ENCODE data around the gene TBC1D4.

Gene TBC1D4

DNA sequence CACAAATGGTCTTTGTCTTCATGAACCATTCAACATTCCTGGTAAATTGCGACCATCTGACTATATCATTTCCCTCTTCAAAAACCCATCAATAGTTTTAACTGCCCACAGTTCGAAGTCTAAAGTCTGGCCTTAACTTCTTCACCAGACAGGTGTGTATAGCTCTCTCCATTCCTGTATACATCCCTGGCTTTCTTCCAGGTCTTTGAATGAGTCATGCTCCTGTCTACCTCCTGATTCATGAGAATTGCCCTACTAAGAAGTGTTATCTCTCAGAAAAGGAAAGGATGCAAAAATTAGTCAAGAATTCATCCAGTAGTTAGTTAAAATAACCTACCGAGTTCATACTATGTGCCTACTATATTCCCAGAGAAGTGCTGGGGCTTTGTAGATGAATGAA is 225.0 kb downstream of the TBC1D4 start:
- Histone ChIP-seq H3K79me2 (ENCODE audit: control insufficient read depth, insufficient read depth, low read length, poor library complexity) (no peaks in the 10 kb centered on the region), H2BK12ac (ENCODE audit: low read length) (no peak overlapping the region), H4K91ac (ENCODE audit: low read depth, low read length) (no peak overlapping the region), H2BK5ac (ENCODE audit: low read depth, low read length, poor library complexity) (no peak overlapping the region), H3K9me3 (ENCODE audit: insufficient read depth, low read depth, low read length) (no peaks in the 10 kb centered on the region), H3K4ac (ENCODE audit: low read depth, low read length) (no peak overlapping the region), H3K4me3 (ENCODE audit: low read depth, low read length) (no peak overlapping the region), H2AFZ (ENCODE audit: insufficient read depth, low read length, poor library complexity) (no peak overlapping the region), H4K12ac (ENCODE audit: low read depth, low read length) (no peak overlapping the region), H4K8ac (ENCODE audit: low read depth, low read length) (no peak overlapping the region), H3K4me2 (ENCODE audit: low read length) (no peak overlapping the region), H3K4me1 (ENCODE audit: control insufficient read depth in 1 of 2, insufficient read depth in 2 of 2, low read length in 2 of 2) (no peaks in the 10 kb centered on the region), H3K9ac (ENCODE audit: low read length) (no peak overlapping the region), H3K36me3 (ENCODE audit: control insufficient read depth in 1 of 2, insufficient read depth in 2 of 2, low read length in 2 of 2) (no peaks in the 10 kb centered on the region), H2BK120ac (ENCODE audit: insufficient read depth, low read length, poor library complexity) (no peak overlapping the region), H3K23ac (ENCODE audit: low read length) (no peak overlapping the region), H3K27me3 (ENCODE audit: insufficient read depth, low read length) (no peaks in the 10 kb centered on the region), H3K14ac (ENCODE audit: low read length) (no peak overlapping the region), H3K27ac (ENCODE audit: low read depth, low read length) (no peak overlapping the region), H3K79me1 (ENCODE audit: low read length) (no peaks in the 10 kb centered on the region), H3K18ac (ENCODE audit: low read length) (no peak overlapping the region), H2AK5ac (ENCODE audit: low read length) (no peak overlapping the region)
- DNase-seq: no peak
- WGBS (ENCODE audit: extremely low coverage, insufficient coverage, insufficient read length): no CpG with 5 or more reads among the region's 3 CpGs

DNA sequence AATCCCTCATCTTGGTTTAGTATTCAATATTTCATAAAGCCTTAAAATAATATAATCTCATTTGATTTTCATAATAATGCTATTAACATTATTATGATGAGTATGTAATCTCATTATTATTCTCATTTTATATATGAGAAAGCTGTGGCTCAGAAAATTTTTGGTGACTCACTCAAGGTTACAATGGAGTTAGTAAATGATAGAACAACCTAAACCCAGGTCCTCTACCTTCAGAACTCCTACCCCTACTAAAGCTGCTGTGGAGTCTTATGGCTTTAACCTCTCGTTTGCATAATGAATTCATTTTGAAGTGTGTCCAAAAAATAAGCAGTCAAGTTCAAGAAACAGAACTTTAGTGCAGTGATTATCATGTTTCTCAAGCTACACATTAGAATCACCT is 226.3 kb downstream of the TBC1D4 start:
- WGBS (ENCODE audit: extremely low coverage, insufficient coverage, insufficient read length): no CpG with 5 or more reads among the region's 1 CpG
- no peak overlapping the region for H2AK5ac ChIP-seq (ENCODE audit: low read length)
- no peaks in the 10 kb centered on the region for H3K36me3 ChIP-seq (ENCODE audit: control insufficient read depth in 1 of 2, insufficient read depth in 2 of 2, low read length in 2 of 2)
- no peak overlapping the region for H3K18ac ChIP-seq (ENCODE audit: low read length)
- no peaks in the 10 kb centered on the region for H3K9me3 ChIP-seq (ENCODE audit: insufficient read depth, low read depth, low read length)
- H3K4me1 ChIP-seq (ENCODE audit: control insufficient read depth in 1 of 2, insufficient read depth in 2 of 2, low read length in 2 of 2): no peaks in the 10 kb centered on the region
- no peak overlapping the region for H2BK5ac ChIP-seq (ENCODE audit: low read depth, low read length, poor library complexity)
- H2BK12ac ChIP-seq (ENCODE audit: low read length): no peak overlapping the region
- no peak overlapping the region for H3K4ac ChIP-seq (ENCODE audit: low read depth, low read length)
- H3K79me2 ChIP-seq (ENCODE audit: control insufficient read depth, insufficient read depth, low read length, poor library complexity): no peaks in the 10 kb centered on the region
- H3K27me3 ChIP-seq (ENCODE audit: insufficient read depth, low read length): no peaks in the 10 kb centered on the region
- H4K8ac ChIP-seq (ENCODE audit: low read depth, low read length): no peak overlapping the region
- no peak overlapping the region for H4K91ac ChIP-seq (ENCODE audit: low read depth, low read length)
- DNase-seq: no peak
- no peak overlapping the region for H3K4me2 ChIP-seq (ENCODE audit: low read length)
- H3K79me1 ChIP-seq (ENCODE audit: low read length): no peaks in the 10 kb centered on the region
- no peak overlapping the region for H3K9ac ChIP-seq (ENCODE audit: low read length)
- no peak overlapping the region for H2BK120ac ChIP-seq (ENCODE audit: insufficient read depth, low read length, poor library complexity)
- H4K12ac ChIP-seq (ENCODE audit: low read depth, low read length): no peak overlapping the region
- H3K23ac ChIP-seq (ENCODE audit: low read length): no peak overlapping the region
- no peak overlapping the region for H3K27ac ChIP-seq (ENCODE audit: low read depth, low read length)
- no peak overlapping the region for H2AFZ ChIP-seq (ENCODE audit: insufficient read depth, low read length, poor library complexity)
- no peak overlapping the region for H3K4me3 ChIP-seq (ENCODE audit: low read depth, low read length)
- no peak overlapping the region for H3K14ac ChIP-seq (ENCODE audit: low read length)

DNA sequence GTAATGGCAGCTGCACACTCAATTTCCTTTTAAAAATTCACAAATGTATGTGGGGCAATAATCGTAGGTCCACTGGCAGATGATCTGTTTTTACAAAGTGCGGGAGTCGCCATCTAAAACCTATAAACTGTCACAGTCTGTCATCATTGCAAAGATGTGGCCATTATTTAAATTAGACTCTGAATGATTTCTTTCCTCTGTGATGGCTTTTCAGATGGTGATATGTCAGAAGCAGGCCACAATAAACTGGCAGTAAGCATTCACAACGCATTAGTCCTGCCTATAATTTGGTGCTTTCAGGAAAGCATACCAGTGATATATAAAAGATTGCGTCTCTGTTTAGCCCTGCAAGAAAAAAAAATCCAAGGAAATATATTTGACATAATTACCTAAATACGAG is 226.8 kb downstream of the TBC1D4 start:
- Histone ChIP-seq H2BK120ac (ENCODE audit: insufficient read depth, low read length, poor library complexity) (no peak overlapping the region), H3K4me2 (ENCODE audit: low read length) (no peak overlapping the region), H3K14ac (ENCODE audit: low read length) (no peak overlapping the region), H2BK5ac (ENCODE audit: low read depth, low read length, poor library complexity) (no peak overlapping the region), H4K12ac (ENCODE audit: low read depth, low read length) (no peak overlapping the region), H3K27me3 (ENCODE audit: insufficient read depth, low read length) (no peaks in the 10 kb centered on the region), H3K79me2 (ENCODE audit: control insufficient read depth, insufficient read depth, low read length, poor library complexity) (no peaks in the 10 kb centered on the region), H3K18ac (ENCODE audit: low read length) (no peak overlapping the region), H3K4me3 (ENCODE audit: low read depth, low read length) (no peak overlapping the region), H3K23ac (ENCODE audit: low read length) (no peak overlapping the region), H2AK5ac (ENCODE audit: low read length) (no peak overlapping the region), H3K4me1 (ENCODE audit: control insufficient read depth in 1 of 2, insufficient read depth in 2 of 2, low read length in 2 of 2) (no peaks in the 10 kb centered on the region), H2BK12ac (ENCODE audit: low read length) (no peak overlapping the region), H2AFZ (ENCODE audit: insufficient read depth, low read length, poor library complexity) (no peak overlapping the region), H3K27ac (ENCODE audit: low read depth, low read length) (no peak overlapping the region), H4K8ac (ENCODE audit: low read depth, low read length) (no peak overlapping the region), H3K9ac (ENCODE audit: low read length) (no peak overlapping the region), H3K79me1 (ENCODE audit: low read length) (no peaks in the 10 kb centered on the region), H3K36me3 (ENCODE audit: control insufficient read depth in 1 of 2, insufficient read depth in 2 of 2, low read length in 2 of 2) (no peaks in the 10 kb centered on the region), H3K4ac (ENCODE audit: low read depth, low read length) (no peak overlapping the region), H3K9me3 (ENCODE audit: insufficient read depth, low read depth, low read length) (no peaks in the 10 kb centered on the region), H4K91ac (ENCODE audit: low read depth, low read length) (no peak overlapping the region)
- no CpG with 5 or more reads among the region's 6 CpGs for WGBS (ENCODE audit: extremely low coverage, insufficient coverage, insufficient read length)
- no peak for DNase-seq

DNA sequence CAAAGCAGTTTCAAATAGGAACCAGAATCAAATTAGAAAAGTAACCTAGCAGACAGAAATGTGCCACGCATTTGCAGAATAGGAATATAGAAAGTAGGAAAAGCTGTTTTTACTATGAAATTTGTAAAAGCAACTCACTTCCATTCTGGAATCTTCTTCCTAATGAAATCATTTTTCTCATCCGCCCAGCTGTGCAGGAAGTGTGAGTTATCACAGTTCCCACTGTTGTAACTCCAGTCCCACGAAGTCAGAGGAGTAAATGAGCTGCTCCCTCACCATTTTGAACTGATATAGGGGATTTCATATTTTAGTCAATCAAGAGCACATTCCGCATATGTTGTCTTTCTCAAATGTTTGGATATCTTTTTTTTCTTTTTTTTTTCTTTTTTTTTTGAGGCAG is 230.8 kb downstream of the TBC1D4 start:
- Histone ChIP-seq H4K91ac (ENCODE audit: low read depth, low read length) (no peak overlapping the region), H3K27me3 (ENCODE audit: insufficient read depth, low read length) (no peaks in the 10 kb centered on the region), H3K18ac (ENCODE audit: low read length) (no peak overlapping the region), H3K36me3 (ENCODE audit: control insufficient read depth in 1 of 2, insufficient read depth in 2 of 2, low read length in 2 of 2) (no peaks in the 10 kb centered on the region), H2AK5ac (ENCODE audit: low read length) (no peak overlapping the region), H3K4me3 (ENCODE audit: low read depth, low read length) (no peak overlapping the region), H3K9me3 (ENCODE audit: insufficient read depth, low read depth, low read length) (peaks cover 3% of the 10 kb centered on the region), H3K23ac (ENCODE audit: low read length) (no peak overlapping the region), H2BK12ac (ENCODE audit: low read length) (no peak overlapping the region), H3K79me2 (ENCODE audit: control insufficient read depth, insufficient read depth, low read length, poor library complexity) (no peaks in the 10 kb centered on the region), H3K4me1 (ENCODE audit: control insufficient read depth in 1 of 2, insufficient read depth in 2 of 2, low read length in 2 of 2) (no peaks in the 10 kb centered on the region), H3K79me1 (ENCODE audit: low read length) (no peaks in the 10 kb centered on the region), H3K14ac (ENCODE audit: low read length) (no peak overlapping the region), H4K8ac (ENCODE audit: low read depth, low read length) (no peak overlapping the region), H2BK5ac (ENCODE audit: low read depth, low read length, poor library complexity) (no peak overlapping the region), H2AFZ (ENCODE audit: insufficient read depth, low read length, poor library complexity) (no peak overlapping the region), H3K4ac (ENCODE audit: low read depth, low read length) (no peak overlapping the region), H3K9ac (ENCODE audit: low read length) (no peak overlapping the region), H2BK120ac (ENCODE audit: insufficient read depth, low read length, poor library complexity) (no peak overlapping the region), H4K12ac (ENCODE audit: low read depth, low read length) (no peak overlapping the region), H3K4me2 (ENCODE audit: low read length) (no peak overlapping the region), H3K27ac (ENCODE audit: low read depth, low read length) (no peak overlapping the region)
- no CpG with 5 or more reads among the region's 4 CpGs for WGBS (ENCODE audit: extremely low coverage, insufficient coverage, insufficient read length)
- no peak for DNase-seq
